UCSD-AML1 (cell line): Measurements from ENCODE around the gene LYRM2.

Experiments used
- DNase-seq: peaks from one replicate; lab custom pipeline; 2025; ENCODE audit not compliant: unreplicated experiment; lab: John Stamatoyannopoulos, UW

The LYRM2 gene

DNA sequence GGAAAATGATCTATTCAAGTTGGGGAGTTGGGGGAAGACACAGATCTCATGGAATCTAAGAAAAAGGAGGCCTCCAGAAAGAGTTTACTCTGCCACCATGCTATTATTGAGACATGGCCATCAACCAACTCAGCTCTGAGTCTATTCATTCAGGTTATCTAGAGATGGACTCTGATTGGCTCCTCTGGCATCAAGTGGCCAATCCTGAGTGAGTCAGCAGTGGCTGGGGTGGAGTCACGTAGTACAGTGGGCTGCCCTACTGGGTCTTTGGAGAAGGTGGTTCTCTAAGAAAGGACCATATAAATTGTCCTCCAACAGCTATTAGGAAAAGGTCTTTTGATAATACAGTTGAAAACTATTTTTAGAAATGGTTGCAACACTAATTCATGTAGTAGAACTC is 42.1 kb downstream of the LYRM2 start:
- DNase-seq = no peak

DNA sequence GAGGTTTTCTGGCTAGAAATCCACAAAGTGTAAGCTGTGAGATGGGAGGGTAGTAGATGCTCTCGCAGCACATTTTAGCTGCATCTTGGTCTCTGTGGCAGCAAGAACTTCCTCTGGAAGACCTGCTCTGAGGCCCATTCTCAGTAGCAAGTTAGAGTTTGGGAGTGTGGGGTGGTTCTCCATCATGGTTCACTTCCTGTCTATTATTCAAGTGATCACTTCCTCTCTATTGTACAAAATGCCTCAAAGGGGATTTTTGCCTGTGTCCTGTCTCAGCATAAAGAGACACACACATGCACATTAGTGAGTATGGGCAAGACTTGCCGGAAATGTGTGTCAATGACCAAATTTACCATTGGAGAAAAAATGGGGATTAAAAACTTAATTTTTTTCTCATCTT is 42.5 kb downstream of the LYRM2 start:
- no peak for DNase-seq

DNA sequence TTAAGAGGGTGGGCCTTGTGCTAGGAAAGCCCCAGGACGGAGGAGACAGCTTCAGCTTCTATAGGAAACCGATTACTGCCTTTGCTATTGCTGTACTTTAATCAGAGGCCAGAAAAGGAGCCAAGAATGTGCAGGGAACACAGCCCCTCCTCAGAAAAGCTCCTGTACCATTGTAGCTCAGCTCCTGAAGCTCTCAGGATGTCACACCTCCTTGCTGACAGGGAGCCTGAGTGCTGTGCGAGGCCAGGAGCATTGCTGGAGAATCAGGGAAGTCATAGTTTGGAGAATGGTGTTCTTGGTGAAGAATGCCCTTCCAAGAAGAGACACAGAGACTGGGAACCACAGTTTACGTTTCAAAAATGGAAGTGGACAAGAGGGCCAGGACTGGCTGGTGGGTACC is 46.8 kb downstream of the LYRM2 start:
- no peak for DNase-seq

DNA sequence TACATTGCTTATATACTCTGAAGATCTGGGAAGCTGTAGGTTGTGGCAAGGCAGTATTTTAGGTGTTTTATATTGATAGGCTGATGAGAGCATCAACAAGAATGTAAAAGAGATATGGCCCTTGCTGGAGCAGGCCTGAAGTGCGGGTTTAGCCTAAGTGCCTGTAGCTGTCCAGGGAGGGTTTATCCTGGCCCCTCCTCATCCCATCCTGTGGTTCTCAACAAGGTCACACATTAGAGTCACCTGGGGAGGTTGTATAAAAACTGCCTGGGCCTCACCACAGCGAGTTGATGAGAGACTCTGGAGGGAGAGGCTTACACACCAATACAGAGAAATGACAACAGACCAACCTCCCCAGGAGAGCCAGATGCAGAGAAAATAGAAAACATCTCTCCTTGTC is 48.4 kb downstream of the LYRM2 start:
- no peak for DNase-seq

DNA sequence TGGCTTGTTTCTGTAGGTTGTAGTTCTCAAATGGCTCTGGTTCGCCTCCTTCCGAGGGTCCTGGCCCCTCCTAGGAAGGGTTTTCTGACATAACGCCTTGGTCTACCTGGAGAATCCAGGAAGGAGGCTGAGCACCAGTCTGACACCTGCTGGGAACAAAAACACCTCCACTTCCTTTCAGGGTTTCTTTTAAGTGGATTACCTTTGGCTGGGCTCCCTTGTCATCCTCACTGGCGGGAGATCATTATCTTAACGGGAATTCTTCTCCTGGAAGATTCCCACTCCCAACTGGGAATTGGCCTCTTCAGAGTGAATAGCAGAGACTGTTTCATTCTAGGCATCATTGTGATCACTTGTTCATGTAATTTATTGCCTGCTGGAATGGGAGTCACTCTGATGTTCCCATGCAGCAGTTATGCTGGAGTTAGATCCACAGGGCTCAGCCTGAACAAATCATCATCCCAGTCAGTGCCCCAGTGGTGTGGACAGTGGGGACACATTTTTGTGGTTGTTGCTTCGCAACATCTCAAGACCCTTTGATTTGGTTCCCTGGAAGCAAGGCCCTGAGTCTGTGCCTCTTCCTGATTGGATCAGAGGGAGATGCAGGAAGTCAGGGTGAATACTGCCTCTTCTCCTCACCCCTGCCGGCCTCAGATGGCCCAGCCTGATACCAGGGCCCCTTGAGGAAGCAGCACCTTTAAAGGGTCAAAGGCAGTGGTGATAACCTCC is 49.1 kb downstream of the LYRM2 start:
- DNase-seq = no peak

DNA sequence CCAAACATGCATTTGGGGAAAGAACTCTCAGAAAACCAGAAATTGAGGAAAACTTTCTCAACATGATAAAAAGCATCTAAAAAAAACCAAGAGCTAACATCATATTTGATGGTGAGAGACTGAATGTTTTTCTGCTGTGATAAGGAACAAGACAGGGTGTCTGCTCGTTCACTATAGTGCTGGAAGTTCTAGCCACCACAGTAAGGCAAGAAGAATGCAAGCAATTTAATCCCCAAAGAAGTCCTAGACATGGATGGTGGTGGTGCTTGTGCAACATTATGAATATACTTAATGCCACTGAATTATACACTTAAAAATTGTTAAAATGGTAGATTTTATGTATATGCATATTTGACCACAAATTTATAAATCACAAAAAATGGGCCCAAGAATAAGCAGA is 53.4 kb downstream of the LYRM2 start:
- DNase-seq = no peak

DNA sequence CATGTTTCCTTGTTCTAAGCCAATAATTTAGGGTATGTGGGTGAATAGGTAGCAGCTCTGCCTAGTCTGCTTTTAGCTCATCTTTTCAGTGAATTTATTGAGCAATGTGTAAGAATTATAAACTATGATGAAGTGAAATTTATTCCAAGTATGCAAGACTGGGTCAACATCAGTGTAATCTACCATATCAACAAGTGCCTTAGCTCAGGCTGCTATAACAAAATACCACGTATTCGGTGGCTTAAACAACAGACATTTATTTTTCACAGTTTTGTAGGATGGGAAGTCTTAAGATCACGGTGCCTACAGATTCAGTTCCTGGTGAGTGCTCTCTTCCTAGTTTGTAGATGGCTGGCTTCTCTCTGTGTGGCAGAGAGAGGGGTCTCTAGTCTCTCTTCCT is 54.0 kb downstream of the LYRM2 start:
- no peak for DNase-seq

DNA sequence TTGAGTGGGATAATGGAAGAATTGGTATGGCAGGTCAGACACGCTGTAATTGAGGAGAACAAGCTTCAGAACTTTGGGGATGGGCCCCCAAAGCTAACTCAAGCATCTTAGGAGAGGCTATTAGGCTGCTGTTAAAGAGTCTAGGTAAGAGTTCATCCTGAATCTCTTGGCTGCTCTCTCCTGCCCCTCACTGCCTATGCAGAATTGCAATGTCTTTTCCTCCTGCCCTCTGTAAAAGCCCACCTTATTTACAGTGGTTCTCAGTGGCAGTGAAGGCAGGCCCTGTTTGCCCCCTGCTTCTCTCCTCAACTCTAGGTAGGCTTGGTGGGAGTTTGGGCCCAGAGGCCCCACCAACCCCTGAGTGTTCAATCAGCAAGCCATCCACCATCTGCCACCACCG is 55.0 kb downstream of the LYRM2 start:
- DNase-seq = no peak

DNA sequence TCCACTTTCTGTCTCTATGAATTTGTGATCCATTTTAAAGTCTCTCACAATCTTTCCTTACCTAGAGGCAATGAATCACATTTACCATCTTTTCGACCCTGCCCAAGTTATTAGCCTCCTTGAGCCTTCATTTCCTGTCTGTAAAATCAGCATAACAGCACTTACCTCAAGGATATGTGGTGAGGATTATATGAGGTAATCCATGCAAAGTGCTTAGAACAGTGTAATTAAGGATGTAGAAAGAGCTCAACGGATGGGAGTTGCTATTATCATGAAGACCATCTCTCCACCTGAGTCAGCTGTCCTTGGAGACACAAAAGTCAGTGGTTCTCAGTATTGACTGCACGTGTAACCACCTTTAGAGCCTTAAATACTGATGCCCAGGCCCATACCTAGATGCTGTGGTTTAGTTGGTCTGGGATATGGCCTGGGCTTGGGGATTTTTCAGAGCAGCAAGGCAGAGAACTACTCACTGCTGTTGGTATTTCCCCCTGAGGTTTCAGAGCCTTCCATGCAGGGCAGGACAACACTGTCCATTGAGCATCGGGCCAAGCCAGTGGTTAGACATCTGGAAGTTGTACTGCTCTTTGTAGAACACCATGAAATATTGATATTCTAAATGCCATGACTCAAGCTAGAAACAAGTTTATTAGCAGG is 55.8 kb downstream of the LYRM2 start:
- DNase-seq = no peak

DNA sequence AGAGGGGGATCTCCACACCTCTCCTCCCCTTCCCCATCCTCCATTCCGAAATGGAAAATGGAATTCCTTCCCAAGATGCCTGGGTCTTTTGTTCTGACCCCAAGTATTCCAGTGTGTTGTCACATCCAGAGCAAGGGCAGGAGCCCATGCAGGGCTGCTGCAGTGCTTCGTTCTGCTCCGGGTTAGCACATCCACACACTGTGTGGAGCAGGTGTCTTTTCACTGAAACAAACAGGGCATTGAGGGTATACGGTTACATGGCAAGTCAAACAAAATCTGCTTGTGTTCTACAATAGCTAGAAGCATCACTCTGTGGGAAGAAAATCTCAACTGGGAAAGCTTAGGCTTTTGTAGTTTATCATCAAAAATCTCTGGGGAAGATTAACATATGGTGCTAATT is 56.9 kb downstream of the LYRM2 start:
- DNase-seq = no peak

DNA sequence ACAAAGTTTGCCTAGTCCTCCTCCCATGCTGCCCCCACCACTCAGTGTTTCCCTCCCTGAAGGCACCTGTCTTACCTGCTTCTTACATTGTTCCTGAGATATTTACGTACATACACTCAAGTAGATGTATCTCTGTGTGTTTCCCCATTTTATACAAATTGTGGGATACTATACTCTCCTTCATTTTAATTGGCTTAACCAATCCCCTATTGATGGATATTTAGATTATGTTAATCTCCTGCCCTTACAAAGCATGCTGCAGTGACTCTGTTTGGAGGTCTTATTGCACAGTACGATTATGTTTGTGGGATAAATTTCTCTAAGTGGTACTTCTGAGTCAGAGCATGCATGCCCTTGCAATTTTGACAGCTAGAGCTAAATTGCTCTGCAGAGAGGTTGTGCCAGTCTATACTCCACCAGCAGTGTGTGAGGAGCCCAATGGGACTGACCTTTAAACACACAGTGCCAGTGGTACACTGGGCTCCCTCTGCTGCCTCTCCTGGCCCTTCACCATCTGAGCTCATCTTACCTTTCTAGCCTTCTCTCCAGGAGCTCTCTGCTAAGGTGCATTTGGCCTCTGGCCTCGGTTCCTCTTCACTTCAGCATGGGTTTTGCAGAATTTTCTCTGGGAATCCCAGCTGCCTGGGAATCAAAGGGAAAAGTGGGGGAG is 57.4 kb downstream of the LYRM2 start:
- no peak for DNase-seq

DNA sequence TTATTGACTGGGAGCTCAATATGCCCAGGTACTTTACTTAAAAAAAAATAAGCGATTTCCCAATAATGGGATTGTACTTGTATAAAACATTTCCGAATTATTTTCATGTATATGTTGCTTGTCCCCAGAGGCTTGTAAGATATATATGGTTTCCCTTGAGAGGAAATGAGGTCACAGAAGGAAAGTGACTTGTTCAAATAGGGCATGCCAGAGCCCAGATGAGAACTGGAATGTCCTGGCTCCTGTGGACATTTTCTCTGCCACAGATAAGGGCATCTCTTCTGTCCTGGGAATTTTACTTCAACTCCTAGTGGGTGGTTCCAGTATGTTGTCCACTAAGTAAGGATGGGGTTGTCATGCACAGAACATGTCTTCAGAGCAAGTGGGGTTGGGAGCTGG is 63.0 kb downstream of the LYRM2 start:
- no peak for DNase-seq

DNA sequence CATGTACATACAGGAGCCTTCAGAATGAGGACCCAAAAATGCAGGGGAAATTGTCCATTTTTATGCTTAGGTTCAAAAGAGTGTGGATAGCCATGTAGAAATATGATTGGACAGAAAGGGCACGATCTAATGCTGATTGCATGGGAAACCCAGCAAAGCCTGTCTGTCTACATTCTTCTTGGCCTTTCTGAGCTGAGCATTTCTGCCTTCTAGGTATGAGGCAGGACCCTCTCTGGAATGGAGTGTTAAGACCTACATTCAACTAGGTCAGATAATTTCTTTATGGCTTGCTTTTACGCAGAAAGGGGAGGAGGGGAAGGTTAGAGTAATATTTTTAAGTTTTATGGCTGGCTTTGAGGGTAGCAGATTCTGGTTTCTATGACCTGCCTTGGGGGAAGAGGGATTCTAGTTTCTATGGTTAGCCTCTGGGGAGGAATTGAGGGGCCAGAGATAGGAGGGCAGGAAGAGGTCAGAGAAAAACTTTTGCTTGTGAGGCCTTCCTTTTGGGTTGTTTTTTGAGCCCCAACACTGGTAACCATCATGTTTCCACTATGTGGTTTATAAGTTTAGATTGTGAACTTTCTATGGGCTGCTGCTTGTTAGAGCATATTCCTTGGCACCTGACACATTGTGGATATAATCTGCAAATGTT is 63.5 kb downstream of the LYRM2 start:
- DNase-seq = no peak

DNA sequence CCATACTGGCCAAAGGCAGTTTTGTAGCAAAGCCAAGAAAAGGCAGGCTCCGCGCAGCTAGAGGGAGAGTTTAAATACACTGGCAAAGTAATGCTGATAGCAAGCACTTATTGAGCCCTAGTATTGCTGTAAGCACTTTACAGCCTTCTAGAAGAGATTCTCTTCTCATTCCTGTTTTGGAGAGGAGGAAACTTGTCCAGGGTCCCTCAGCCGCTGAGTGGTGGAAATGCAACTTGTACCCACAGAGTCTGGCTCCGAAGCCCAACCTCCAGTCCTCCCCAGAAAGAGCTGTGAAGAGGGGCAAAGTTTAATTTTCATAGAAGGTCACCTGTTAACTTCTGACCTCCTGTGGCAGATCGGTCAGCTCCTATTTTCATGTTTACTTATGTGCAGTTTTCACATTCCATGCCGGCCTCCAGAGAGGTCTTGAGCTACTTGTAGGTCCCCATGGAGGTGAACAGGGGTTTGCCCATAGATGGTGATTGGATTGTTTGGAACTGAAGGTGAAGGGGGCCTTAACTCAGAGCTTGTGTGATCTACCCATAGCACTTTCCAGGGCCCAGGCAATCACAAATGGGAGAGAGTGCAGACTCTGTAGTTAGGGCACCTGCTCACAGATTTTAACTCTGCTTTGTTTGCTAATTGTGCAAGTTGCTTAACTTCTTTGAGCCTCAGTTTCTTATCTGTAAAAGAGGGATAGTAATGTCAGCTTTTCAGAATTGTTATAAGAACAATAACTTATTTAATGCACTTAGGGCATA is 70.7 kb downstream of the LYRM2 start:
- no peak for DNase-seq

DNA sequence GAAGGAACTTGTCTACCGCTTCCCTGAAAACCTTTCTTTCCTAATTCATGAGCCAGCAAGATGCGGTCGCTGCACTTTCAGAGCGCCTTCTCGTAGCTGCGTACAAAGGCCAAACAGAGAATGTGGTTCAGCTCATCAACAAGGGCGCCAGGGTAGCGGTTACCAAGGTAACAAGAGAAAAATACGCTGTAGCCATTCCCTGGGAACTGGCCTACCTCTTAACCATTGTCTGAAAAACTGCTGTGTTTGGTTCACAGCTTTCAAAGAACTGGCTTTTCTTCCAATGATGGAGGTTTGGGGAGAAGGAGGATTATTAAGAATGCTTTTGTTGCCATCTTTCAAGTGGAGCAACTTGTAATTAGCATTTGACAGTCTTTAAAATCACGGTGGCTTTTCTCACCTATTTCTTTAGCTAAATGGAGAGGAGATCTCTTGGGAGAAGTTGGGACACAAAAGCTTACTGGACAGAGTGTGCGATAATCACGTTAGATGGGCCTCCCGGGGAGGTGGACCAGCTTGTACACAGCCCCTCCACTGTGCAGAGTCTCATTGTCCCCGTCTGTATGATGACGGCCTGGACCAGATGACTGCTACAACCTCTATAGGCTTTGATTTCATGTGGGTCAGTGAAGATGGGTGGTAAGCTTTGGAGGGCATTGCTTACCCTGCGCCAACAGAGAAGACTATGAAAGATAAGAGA is 71.5 kb downstream of the LYRM2 start:
- no peak for DNase-seq

DNA sequence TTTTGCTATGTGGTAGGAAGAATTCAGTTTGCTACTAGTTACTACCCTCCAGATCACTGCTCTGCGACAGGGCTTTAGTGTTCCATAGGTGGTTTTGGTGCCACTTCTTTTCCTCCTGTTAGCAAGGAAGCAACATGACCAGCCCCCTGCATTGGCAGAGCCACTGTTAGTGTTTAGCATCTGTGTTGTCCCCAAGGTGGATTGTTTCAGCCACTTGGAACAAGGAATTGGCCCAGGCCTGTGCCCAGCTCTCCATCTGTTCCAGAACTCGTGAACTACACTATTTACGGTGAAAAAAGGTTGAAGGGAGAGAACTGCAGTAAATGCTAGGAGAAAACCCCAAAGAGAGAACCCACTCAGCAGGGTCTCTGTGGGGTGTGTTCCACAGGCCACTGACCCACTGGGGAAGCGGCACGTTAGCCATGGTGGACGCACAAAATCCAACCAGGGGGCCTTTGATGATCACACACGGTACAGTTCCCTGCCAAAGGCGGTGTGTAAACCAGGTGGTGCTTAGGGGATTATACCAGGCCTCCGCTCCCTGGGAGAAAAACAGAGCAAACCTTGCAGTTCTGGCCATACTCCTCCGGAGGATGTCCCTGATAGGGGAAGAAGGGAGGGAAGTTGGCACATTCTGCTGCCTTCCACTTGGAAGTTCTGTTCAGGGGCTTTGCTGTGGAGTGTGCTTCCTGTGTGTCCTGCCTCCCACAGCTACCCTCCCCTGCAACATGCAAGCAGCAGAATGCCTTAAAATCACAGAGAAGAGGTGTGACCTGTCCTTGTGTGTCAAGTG is 72.3 kb downstream of the LYRM2 start:
- DNase-seq = no peak

DNA sequence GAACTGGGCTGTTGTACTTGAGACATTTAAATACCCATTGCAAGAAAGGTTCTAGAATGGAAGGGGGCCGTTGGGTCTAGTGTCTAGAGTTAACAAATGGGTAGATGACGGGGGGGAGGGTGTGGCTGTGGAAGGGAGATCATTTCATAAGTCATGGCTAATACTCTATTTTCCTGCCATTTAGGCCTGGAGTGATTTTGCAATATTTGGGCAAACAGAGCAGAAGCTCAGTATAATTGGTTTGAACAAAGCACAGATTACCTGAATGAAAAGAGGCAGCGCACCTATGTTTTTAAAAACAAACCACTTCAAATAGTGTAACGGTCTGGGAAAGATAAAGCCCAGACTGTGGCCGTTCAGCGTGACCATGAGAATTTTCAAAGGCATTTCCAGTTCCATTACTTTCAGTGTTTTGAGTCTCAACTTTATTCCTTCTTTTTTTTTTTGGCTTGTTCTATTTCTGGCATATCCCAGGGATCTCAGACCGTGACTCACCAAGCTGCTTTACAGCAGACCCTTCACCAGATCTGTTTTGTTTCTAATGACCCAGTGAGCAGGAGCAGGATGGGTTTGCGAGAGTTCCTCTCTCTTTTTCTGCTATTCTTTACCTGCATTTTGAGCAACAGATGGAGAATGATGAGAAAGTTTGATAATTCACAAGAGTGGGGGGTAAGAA is 73.7 kb downstream of the LYRM2 start:
- no peak for DNase-seq

DNA sequence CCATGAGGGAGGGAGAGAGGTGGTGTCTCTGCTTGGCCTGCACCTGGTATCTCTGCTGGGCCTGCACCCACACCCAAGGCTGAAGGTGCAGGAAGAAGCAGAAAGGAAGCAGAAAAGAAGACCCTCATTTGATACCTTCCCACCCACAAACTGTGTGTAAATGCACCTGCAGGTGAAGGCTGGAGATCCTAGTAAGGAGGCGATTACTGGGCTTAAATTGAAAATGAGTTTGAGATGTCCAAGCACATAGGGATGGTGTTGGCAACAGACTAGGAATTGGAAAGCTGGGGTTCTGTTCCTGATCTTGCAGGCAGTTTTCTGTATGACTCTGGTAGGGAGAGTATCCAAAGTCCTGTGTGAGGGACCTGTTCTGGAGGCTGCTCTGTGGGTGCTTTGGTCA is 74.7 kb downstream of the LYRM2 start:
- DNase-seq = no peak
